ENCODE data around the gene RASGRF1.

GRCh38 chr15:78988361-78988911, 102.1 kb downstream of the RASGRF1 start:
- no peak for TF ChIP-seq POLR2AphosphoS5 (IDR thresholded peaks at IDR 0.05; ENCODE audit: low read depth, low read length)
- no peak for TF ChIP-seq TAF1 (IDR thresholded peaks at IDR 0.05; ENCODE audit: borderline replicate concordance, low read depth, low read length)

Measured in GM12892 (cell line).